ENCODE data around the gene HOXC5. TPM values are rescaled to one million over a fixed set of nuclear protein-coding genes. Genes with fewer than 3 reads are reported as not detected.
A peak's percentile ranks its signal among the peaks of the same experiment; 100 is the strongest.

The HOXC5 gene
- total and polyA plus RNA-seq, 2 experiments from 2014 or later: 0.18 to 0.40 TPM

- Histone ChIP-seq H3K36me3 (replicated peaks; ENCODE audit: insufficient read depth, low read depth) (no peaks in the 10 kb centered on the region), H4K20me1 (ENCODE audit: insufficient read depth, poor library complexity, severe bottlenecking) (no peaks in the 10 kb centered on the region), H2AFZ (no peak overlapping the region), H3K9me2 (replicated peaks; ENCODE audit: insufficient read depth) (no peaks in the 10 kb centered on the region), H3K4me3 (no peak overlapping the region), H3K9me3 (ENCODE audit: low read depth) (no peaks in the 10 kb centered on the region), H3K4me1 (ENCODE audit: insufficient read depth) (peaks cover 8% of the 10 kb centered on the region), H3K79me2 (no peaks in the 10 kb centered on the region), H3K27ac (no peak overlapping the region), H3K27me3 (peaks cover 92% of the 10 kb centered on the region), H3K4me2 (no peak overlapping the region)
- no peak for TF ChIP-seq CTCF (IDR thresholded peaks at IDR 0.05; ENCODE audit: poor library complexity)
- TF ChIP-seq EZH2phosphoT487 (IDR thresholded peaks at IDR 0.05; ENCODE audit: low read depth, severe bottlenecking, unreplicated experiment): no peak
- no peak for TF ChIP-seq EZH2 (IDR thresholded peaks at IDR 0.05; ENCODE audit: borderline replicate concordance)
- no peak for DNase-seq (ENCODE audit: low spot score)
Measured at GRCh38 chr12:54045401-54045800, 12.6 kb downstream of the HOXC5 start.

DNA sequence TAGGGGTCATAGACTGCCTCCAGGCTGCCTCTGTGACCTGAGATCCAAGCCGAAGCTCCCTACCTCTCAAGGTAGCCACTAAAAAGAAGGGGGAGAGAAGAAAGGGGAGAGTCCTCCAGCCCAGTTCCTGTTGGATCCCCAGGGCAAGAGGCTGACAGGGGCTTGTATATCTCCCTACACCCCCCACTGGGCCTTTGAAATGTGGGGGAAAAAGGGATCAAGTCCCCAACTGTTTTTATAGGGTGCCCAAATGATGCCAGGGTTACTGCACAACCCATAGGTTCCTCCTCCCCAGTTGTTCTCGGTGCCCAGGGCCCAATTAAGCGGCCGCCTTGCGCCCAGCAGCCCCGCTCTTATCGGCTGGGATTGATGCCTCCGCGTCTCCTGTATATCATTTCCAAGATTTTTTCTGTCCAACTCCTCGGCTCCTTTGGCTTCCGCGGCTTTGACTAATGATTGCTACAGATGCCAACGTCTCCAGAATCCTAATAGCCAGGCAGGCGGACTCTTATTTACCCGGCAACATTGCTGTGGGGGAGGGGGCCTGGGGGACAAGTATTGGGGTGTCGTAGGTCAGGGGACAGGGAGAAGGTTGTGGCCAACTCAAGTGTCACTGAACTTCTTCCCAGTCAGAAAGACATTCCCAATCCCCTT lies 13.1 kb downstream of the HOXC5 start:
- no peak overlapping the region for H3K4me2 ChIP-seq
- no peaks in the 10 kb centered on the region for H4K20me1 ChIP-seq (ENCODE audit: insufficient read depth, poor library complexity, severe bottlenecking)
- no peaks in the 10 kb centered on the region for H3K79me2 ChIP-seq
- H3K4me1 ChIP-seq (ENCODE audit: insufficient read depth): peaks cover 8% of the 10 kb centered on the region
- no peaks in the 10 kb centered on the region for H3K9me2 ChIP-seq (replicated peaks; ENCODE audit: insufficient read depth)
- 44% methylated on average over 16 of the region's 16 CpGs for WGBS (ENCODE audit: low lambda C conversion rate, missing lambda C conversion rate)
- H3K27ac ChIP-seq: no peak overlapping the region
- H3K4me3 ChIP-seq: no peak overlapping the region
- H3K36me3 ChIP-seq (replicated peaks; ENCODE audit: insufficient read depth, low read depth): no peaks in the 10 kb centered on the region
- H2AFZ ChIP-seq: no peak overlapping the region
- no peak for DNase-seq (ENCODE audit: low spot score)
- no peaks in the 10 kb centered on the region for H3K9me3 ChIP-seq (ENCODE audit: low read depth)
- H3K27me3 ChIP-seq: peaks cover 92% of the 10 kb centered on the region
- TF ChIP-seq CTCF (IDR thresholded peaks at IDR 0.05; ENCODE audit: poor library complexity) (no peak), EZH2phosphoT487 (IDR thresholded peaks at IDR 0.05; ENCODE audit: low read depth, severe bottlenecking, unreplicated experiment) (peak; percentile 18), EZH2 (IDR thresholded peaks at IDR 0.05; ENCODE audit: borderline replicate concordance) (no peak)

- Histone ChIP-seq H3K36me3 (replicated peaks; ENCODE audit: insufficient read depth, low read depth) (no peaks in the 10 kb centered on the region), H3K27ac (no peak overlapping the region), H3K27me3 (peaks cover 92% of the 10 kb centered on the region), H4K20me1 (ENCODE audit: insufficient read depth, poor library complexity, severe bottlenecking) (no peaks in the 10 kb centered on the region), H3K4me1 (ENCODE audit: insufficient read depth) (peaks cover 8% of the 10 kb centered on the region), H3K4me2 (peak overlapping the region; percentile 73), H3K9me2 (replicated peaks; ENCODE audit: insufficient read depth) (no peaks in the 10 kb centered on the region), H2AFZ (peak overlapping the region; percentile 49), H3K4me3 (no peak overlapping the region), H3K79me2 (no peaks in the 10 kb centered on the region), H3K9me3 (ENCODE audit: low read depth) (no peaks in the 10 kb centered on the region)
- no peak for DNase-seq (ENCODE audit: low spot score)
- TF ChIP-seq CTCF (IDR thresholded peaks at IDR 0.05; ENCODE audit: poor library complexity): no peak
- no peak for TF ChIP-seq EZH2 (IDR thresholded peaks at IDR 0.05; ENCODE audit: borderline replicate concordance)
- no peak for TF ChIP-seq EZH2phosphoT487 (IDR thresholded peaks at IDR 0.05; ENCODE audit: low read depth, severe bottlenecking, unreplicated experiment)
- WGBS (ENCODE audit: low lambda C conversion rate, missing lambda C conversion rate): 22% methylated on average over 27 of the region's 27 CpGs
Measured at GRCh38 chr12:54046809-54047159, 13.9 kb downstream of the HOXC5 start.
